H1 (cell line): ENCODE data around the gene TP53RK. TPM values are rescaled to one million over a fixed set of nuclear protein-coding genes. Genes with fewer than 3 reads are reported as not detected.

Source experiments
- CTCF ChIA-PET: fragments of 300-600 bp; sonication (Branson Sonifier 250); formaldehyde crosslinking; loops from one replicate; lab custom pipeline; 2021; ENCODE audit not compliant: partially characterized antibody; lab: Charles Lee
- POLR2A ChIA-PET: fragments of 300-600 bp; sonication (Branson Sonifier 250); formaldehyde crosslinking; loops from one replicate; lab custom pipeline; 2021; ENCODE audit warnings: inconsistent platforms; ENCODE audit not compliant: partially characterized antibody; lab: Charles Lee
- DNase-seq, 2 experiments: peaks; one replicate each; pipeline versions ENCODE4 v3.0.0 to v3.0.0-alpha.2; 2010 to 2022; ENCODE audit warnings: low spot score in 2 of 2, low read depth in 1 of 2, mixed read lengths in 1 of 2
- FAIRE-seq: peaks from 2 replicates; lab custom pipeline; 2011; peaks lifted over from hg19 to GRCh38; lab: Jason Lieb, UNC
- H2AFZ ChIP-seq: 2 replicates; pipeline ENCODE4 v1.8.1; 2012; ENCODE audit warnings: low read length, inconsistent platforms
- H2AK5ac ChIP-seq: 2 replicates; pipeline ENCODE4 v1.6.1; 2013; ENCODE audit warnings: low read depth, low read length
- H2BK120ac ChIP-seq: replicated peaks from 2 replicates; pipeline ENCODE3; 2013; ENCODE audit warnings: low read depth, low read length, inconsistent platforms
- H2BK12ac ChIP-seq: 2 replicates; pipeline ENCODE4 v1.6.1; 2013; ENCODE audit warnings: low read depth, low read length
- H2BK15ac ChIP-seq: 2 replicates; pipeline ENCODE4 v1.6.1; 2013; ENCODE audit warnings: low read length
- H2BK20ac ChIP-seq: 2 replicates; pipeline ENCODE4 v1.6.1; 2013; ENCODE audit warnings: low read length
- H2BK5ac ChIP-seq: 2 replicates; pipeline ENCODE4 v1.6.1; 2013; ENCODE audit warnings: low read depth, low read length
- H3K14ac ChIP-seq: 2 replicates; pipeline ENCODE4 v1.6.1; 2013; ENCODE audit warnings: inconsistent platforms; ENCODE audit not compliant: insufficient read length
- H3K18ac ChIP-seq: 2 replicates; pipeline ENCODE4 v1.6.1; 2013; ENCODE audit warnings: low read length; ENCODE audit errors: extremely low read depth
- H3K23ac ChIP-seq: 2 replicates; pipeline ENCODE4 v1.6.1; 2013; ENCODE audit warnings: inconsistent platforms; ENCODE audit not compliant: insufficient read length
- H3K23me2 ChIP-seq: 2 replicates; pipeline ENCODE4 v1.6.1; 2013; ENCODE audit warnings: low read depth, low read length
- H3K27ac ChIP-seq: 2 replicates; pipeline ENCODE4 v1.6.1; 2011; ENCODE audit warnings: low read depth, low read length, inconsistent platforms
- H3K27me3 ChIP-seq, 4 experiments: replicated peaks in 1 of 4; 1 replicate in 1 of 4; 2 replicates in 3 of 4; pipeline versions ENCODE4 v1.6.1 to v1.8.1; 2011 to 2013; ENCODE audit warnings: low read length in 3 of 4, mild to moderate bottlenecking in 3 of 4, inconsistent platforms in 2 of 4, mixed read lengths in 2 of 4, moderate library complexity in 1 of 4; ENCODE audit not compliant: control insufficient read depth in 3 of 4, insufficient read depth in 3 of 4; ENCODE audit errors: extremely low read depth in 1 of 4
- H3K36me3 ChIP-seq, 4 experiments: 2 replicates each; pipeline versions ENCODE4 v1.6.1 to v1.8.1; 2011 to 2013; ENCODE audit warnings: mild to moderate bottlenecking in 4 of 4, low read length in 3 of 4, moderate library complexity in 2 of 4, control low read depth in 1 of 4, inconsistent platforms in 1 of 4; ENCODE audit not compliant: insufficient read depth in 4 of 4, control insufficient read depth in 2 of 4
- H3K4ac ChIP-seq: replicated peaks from 2 replicates; pipeline ENCODE3; 2013; ENCODE audit warnings: low read length, low read depth, mixed read lengths, inconsistent platforms; ENCODE audit not compliant: insufficient read length
- H3K4me1 ChIP-seq, 4 experiments: replicated peaks in 1 of 4; 1 replicate in 1 of 4; 2 replicates in 3 of 4; pipeline versions ENCODE4 v1.6.1 to v1.8.1; 2011 to 2013; ENCODE audit warnings: low read length in 3 of 4, inconsistent platforms in 2 of 4, mixed read lengths in 1 of 4; ENCODE audit not compliant: insufficient read depth in 4 of 4, control insufficient read depth in 3 of 4
- H3K4me2 ChIP-seq, 2 experiments: 2 replicates each; pipeline versions ENCODE4 v1.6.1 to v1.8.1; 2011 to 2013; ENCODE audit warnings: low read depth in 2 of 2, low read length in 2 of 2, control low read depth in 1 of 2, inconsistent platforms in 1 of 2, mild to moderate bottlenecking in 1 of 2; ENCODE audit not compliant: insufficient read depth in 1 of 2
- H3K4me3 ChIP-seq, 4 experiments: fragments of 200-600, 300-600 bp in 1 of 4; sonication (generic), shearing (Covaris generic), sonication (Bioruptor Twin) in 1 of 4; 2 replicates each; pipeline versions ENCODE4 v1.5.1 to v1.8.1; 2011 to 2016; ENCODE audit warnings: low read length in 4 of 4, low read depth in 3 of 4, control low read depth in 2 of 4, inconsistent platforms in 2 of 4, mild to moderate bottlenecking in 2 of 4, mixed read lengths in 1 of 4, moderate library complexity in 1 of 4; ENCODE audit not compliant: insufficient read depth in 2 of 4; ENCODE audit errors: extremely low read depth in 1 of 4
- H3K56ac ChIP-seq: replicated peaks from 2 replicates; pipeline ENCODE3; 2013; ENCODE audit warnings: low read depth, mild to moderate bottlenecking, mixed read lengths, low read length, inconsistent platforms; ENCODE audit not compliant: insufficient read length
- H3K79me1 ChIP-seq: 2 replicates; pipeline ENCODE4 v1.6.1; 2013; ENCODE audit warnings: low read depth, low read length, control low read depth
- H3K79me2 ChIP-seq, 2 experiments: 2 replicates each; pipeline versions ENCODE4 v1.6.1 to v1.8.1; 2012 to 2013; ENCODE audit warnings: low read length in 2 of 2, mild to moderate bottlenecking in 2 of 2, inconsistent platforms in 1 of 2; ENCODE audit not compliant: insufficient read depth in 2 of 2, control insufficient read depth in 1 of 2
- H3K9ac ChIP-seq, 4 experiments: replicated peaks in 1 of 4; 1 replicate in 1 of 4; 2 replicates in 3 of 4; pipeline versions ENCODE4 v1.6.1 to v1.8.1; 2011 to 2013; ENCODE audit warnings: low read depth in 3 of 4, low read length in 3 of 4, control low read depth in 2 of 4, mild to moderate bottlenecking in 2 of 4, moderate library complexity in 2 of 4, inconsistent platforms in 1 of 4; ENCODE audit errors: extremely low read depth in 1 of 4
- H3K9me3 ChIP-seq, 2 experiments: 2 replicates each; pipeline versions ENCODE4 v1.6.1 to v1.8.1; 2012 to 2013; ENCODE audit warnings: mild to moderate bottlenecking in 2 of 2, moderate library complexity in 2 of 2, control low read depth in 1 of 2, inconsistent platforms in 1 of 2, low read depth in 1 of 2, low read length in 1 of 2, mixed read lengths in 1 of 2; ENCODE audit not compliant: insufficient read depth in 2 of 2
- H4K20me1 ChIP-seq, 2 experiments: replicated peaks in 1 of 2; 2 replicates each; pipeline versions ENCODE3 to v1.8.1; 2011 to 2013; ENCODE audit warnings: inconsistent platforms in 2 of 2, low read length in 2 of 2, mild to moderate bottlenecking in 1 of 2; ENCODE audit not compliant: insufficient read depth in 2 of 2, control insufficient read depth in 1 of 2
- H4K5ac ChIP-seq: 2 replicates; pipeline ENCODE4 v1.6.1; 2013; ENCODE audit warnings: low read length, low read depth, mixed read lengths, inconsistent platforms; ENCODE audit not compliant: insufficient read length
- H4K8ac ChIP-seq: 2 replicates; pipeline ENCODE4 v1.8.0; 2013; ENCODE audit warnings: mild to moderate bottlenecking, moderate library complexity, low read length, inconsistent platforms; ENCODE audit not compliant: insufficient read depth; ENCODE audit errors: extremely low read depth
- H4K91ac ChIP-seq: replicated peaks from 2 replicates; pipeline ENCODE3; 2013; ENCODE audit warnings: low read length, mixed read lengths, inconsistent platforms; ENCODE audit not compliant: insufficient read length
- BACH1 ChIP-seq: IDR thresholded peaks from 2 replicates; pipeline ENCODE4 v1.6.1; 2012; ENCODE audit warnings: low read length, improper control_type of control experiment
- POLR2AphosphoS5 ChIP-seq: IDR thresholded peaks from 2 replicates; pipeline ENCODE4 v1.6.1; 2011; ENCODE audit warnings: low read depth, low read length
- SRF ChIP-seq: IDR thresholded peaks from 2 replicates; pipeline ENCODE4 v1.6.1; 2011; ENCODE audit warnings: mild to moderate bottlenecking, low read depth, low read length, moderate library complexity
- TCF12 ChIP-seq: IDR thresholded peaks from 2 replicates; pipeline ENCODE4 v1.6.1; 2011; ENCODE audit warnings: low read depth, mild to moderate bottlenecking, low read length
- WGBS, 2 experiments: shearing (Covaris generic) in 1 of 2; methylation state at CpG; one replicate each; pipeline versions ENCODE4 v1.1.6 to v1.1.7; 2013 to 2015; ENCODE audit warnings: low lambda C conversion rate in 2 of 2, mixed read lengths in 2 of 2, inconsistent platforms in 1 of 2, low coverage in 1 of 2, missing lambda C conversion rate in 1 of 2; ENCODE audit not compliant: insufficient replicate concordance in 2 of 2, insufficient coverage in 1 of 2, insufficient read length in 1 of 2; ENCODE audit errors: extremely low coverage in 1 of 2, missing lambda C conversion rate in 1 of 2; 5-methylcytosine and 5-hydroxymethylcytosine counted together
- polyA plus RNA-seq, 7 experiments: library from polyadenylated mRNA; depleted of rRNA in 3 of 7; stranded (reverse) in 5 of 7; unstranded in 2 of 7; fragments of >200 nt in 5 of 7; fragments of 200-250 nt in 2 of 7; gene quantifications; 1 replicate in 5 of 7; 2 replicates in 1 of 7; 4 replicates in 1 of 7; pipeline versions ENCODE4 v1.2.1 to v1.2.3, GENCODE V29; 2011 to 2013; ENCODE audit warnings: missing spikeins in 2 of 7, mixed read lengths in 2 of 7
- total RNA-seq: library from RNA; stranded (reverse); fragmentation: NEBNext Ultra II Directional; extraction: Animal tissue kit (Norgen Biotek cat#: 25700); gene quantifications from 2 replicates; pipeline ENCODE4 v1.2.1, GENCODE V29; 2021

The TP53RK gene
- total and polyA plus RNA-seq, 2 of the 8 experiments (the other 6 are each of a cell fraction or from before 2014, with no cell fraction given): 8.5 to 16.3 TPM

- no peak overlapping the region for H2BK5ac ChIP-seq
- H2AFZ ChIP-seq: no peak overlapping the region
- 92% methylated on average over 4 of the region's 4 CpGs; no CpG with 5 or more reads in 1 of the 2 experiments for WGBS, 2 experiments
- no peak overlapping the region for H2BK12ac ChIP-seq
- H4K20me1 ChIP-seq: peaks cover 0 to 2% of the 10 kb centered on the region in 2 experiments
- peaks cover 0 to 9% (median 3%) of the 10 kb centered on the region in 4 experiments; a peak in 2 of 8 replicates for H3K36me3 ChIP-seq
- H3K79me1 ChIP-seq: no peaks in the 10 kb centered on the region
- H3K4ac ChIP-seq: no peak overlapping the region
- no peak overlapping the region for H2BK20ac ChIP-seq
- no peaks in the 10 kb centered on the region for H3K4me1 ChIP-seq
- H3K27ac ChIP-seq: no peak overlapping the region
- H3K9me3 ChIP-seq: peaks cover 0 to 6% of the 10 kb centered on the region in 2 experiments; a peak in 1 of 4 replicates
- no peak overlapping the region for H4K91ac ChIP-seq
- H4K5ac ChIP-seq: no peak overlapping the region
- no peaks in the 10 kb centered on the region for H3K27me3 ChIP-seq
- H3K4me3 ChIP-seq: no peak overlapping the region
- H2AK5ac ChIP-seq: no peak overlapping the region
- FAIRE-seq (no peak), DNase-seq (no peak)
- H3K9ac ChIP-seq: no peak overlapping the region
- H3K18ac ChIP-seq: no peak overlapping the region
- H3K4me2 ChIP-seq: no peak overlapping the region
- ChIA-PET CTCF (no interaction called here), POLR2A (no interaction called here)
- H2BK120ac ChIP-seq: no peak overlapping the region
- no peak overlapping the region for H3K14ac ChIP-seq
- no peak overlapping the region for H3K23ac ChIP-seq
- no peak overlapping the region for H2BK15ac ChIP-seq
- no peak overlapping the region for H3K56ac ChIP-seq
- TF ChIP-seq TCF12: no peak
- TF ChIP-seq BACH1: no peak
- no peak for TF ChIP-seq POLR2AphosphoS5
- TF ChIP-seq SRF: no peak
- H3K79me2 ChIP-seq: no peaks in the 10 kb centered on the region
- H4K8ac ChIP-seq: no peak overlapping the region
- no peaks in the 10 kb centered on the region for H3K23me2 ChIP-seq
Measured at GRCh38 chr20:46660487-46660886, 28.8 kb downstream of the TP53RK start.
